GM21447 (cell line): ENCODE measurements around the gene CBX4.

Experiments
- ATAC-seq: cut with Tn5 transposase; IDR thresholded peaks from one replicate; pipeline ENCODE4 v1.9.1; 2021; ENCODE audit not compliant: unreplicated experiment

The CBX4 gene

DNA sequence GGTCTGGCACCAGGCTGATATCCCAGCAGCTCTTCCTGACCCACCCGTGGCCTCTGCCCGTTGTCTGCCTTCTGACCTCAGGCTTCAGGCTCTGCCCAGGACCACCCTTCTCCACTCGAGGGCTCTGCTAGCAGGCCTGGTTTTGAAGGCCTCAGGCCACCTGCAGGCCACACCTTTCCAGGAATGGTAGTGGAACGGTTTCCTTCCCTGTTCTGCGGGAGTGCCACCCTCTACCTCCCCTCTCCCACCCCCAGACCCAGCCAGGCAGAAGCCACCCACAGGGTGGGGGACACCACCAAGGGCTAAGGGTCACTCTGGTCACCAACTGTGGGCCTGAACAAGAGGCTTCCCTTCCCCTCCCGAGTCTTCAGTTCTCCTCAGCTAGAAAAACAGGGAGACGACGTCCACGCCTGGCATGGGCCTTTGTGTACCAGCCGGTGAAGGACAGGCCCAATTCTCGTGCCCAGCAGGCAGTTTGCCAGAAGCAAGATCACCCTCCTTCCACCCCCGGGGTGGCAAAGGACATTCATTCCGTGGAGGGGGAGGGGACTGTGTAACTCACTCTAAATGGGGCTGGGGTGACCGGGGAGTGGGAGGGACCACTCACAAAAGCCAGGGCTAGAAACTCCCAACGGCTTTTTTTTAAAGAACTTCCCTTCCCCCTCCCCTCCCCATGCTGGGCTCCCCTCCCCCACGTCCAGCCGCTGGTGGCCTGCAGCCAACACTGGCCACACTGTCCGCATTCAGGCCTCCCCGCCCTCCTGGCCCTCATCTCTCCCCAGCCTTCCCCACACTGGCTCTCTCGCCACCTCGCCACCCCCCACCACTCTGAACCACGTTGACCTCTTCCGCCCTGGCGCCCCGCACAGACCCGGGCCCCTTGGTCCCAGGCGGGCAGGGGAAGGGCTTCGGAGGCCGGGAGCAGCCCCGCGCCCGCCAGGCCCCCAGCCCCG, 7.7 kb downstream of the CBX4 start:
- ATAC-seq: no peak

DNA sequence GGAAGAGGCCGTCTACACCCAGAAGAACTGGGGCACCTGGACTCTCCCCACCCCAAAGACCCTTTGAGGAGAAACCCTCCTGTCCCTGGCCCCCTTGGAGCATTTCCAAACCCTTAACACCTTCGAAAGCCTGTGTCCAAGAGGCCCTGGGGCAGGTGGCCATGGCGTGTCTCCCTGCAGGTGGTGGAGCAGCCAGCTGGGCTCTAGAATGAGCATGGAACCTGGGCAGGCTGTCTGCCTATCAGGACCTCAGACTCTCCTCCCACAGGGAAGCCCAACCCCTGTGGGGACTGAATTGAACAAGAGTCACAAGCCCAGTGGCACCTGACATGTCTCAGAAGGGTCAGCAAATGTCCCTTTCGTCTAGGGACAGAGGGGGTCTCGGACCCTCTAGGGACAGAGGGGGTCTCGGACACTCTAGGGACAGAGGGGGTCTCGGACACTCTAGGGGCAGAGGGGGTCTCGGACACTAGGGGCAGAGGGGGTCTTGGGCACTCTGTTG, 8.4 kb downstream of the CBX4 start:
- no peak for ATAC-seq

DNA sequence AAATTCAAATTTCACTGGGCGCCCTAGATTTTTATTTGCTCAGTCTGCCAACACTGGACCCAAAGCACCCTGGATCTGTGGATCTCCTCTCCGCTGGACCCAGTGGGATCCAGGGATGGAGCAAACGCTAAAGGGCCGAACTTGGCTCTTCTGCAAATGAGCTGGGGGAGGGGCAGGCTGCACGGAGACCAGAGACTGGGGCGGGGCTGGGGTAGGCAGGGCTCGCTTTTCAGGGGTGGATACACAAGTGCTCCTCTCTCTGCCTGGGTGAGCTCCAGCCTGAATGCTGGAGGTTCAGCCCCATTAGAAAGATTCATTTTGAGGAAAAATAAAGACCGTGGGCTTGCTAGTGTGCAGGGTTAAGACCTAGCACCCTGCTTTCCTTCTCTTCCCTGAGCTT, 8.9 kb downstream of the CBX4 start:
- ATAC-seq: no peak

DNA sequence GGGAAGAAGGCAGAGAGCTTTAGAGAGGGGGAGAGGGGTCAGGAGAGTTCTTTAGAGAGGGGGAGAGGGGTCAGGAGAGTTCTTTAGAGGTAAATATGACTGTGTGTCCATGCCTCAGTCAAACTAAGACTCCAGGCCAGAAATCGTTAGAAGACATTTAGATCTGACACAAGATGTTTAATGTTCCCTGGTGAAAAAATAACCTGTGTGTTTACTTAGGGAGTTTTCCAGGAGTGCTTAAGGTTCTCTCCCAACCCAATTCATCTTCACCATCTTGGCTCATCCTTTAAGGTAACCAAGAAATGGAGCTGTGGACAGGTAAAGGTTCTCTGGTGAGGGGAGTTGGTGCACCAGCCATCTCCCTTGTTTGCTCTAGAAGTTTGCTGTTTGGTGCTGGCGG, 9.8 kb downstream of the CBX4 start:
- ATAC-seq: no peak

DNA sequence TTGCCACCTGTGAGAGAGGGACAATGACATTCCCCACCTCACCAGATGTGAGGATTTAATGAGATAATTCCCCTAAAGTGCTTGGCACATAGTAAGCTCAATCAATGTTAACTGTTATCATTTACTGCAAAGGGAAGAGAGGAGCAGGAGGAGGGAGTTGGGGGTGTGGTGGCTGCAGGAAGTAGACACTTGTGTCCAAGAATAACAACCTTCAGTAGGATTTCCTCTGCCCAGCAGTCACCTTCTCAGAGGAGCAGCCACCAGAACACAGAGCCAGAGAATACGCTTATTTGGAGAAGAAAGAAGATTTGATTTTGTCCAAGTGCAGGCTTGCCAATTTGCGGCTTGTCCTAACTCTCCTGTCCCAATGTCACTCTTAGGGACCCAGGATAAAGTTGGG, 10.2 kb downstream of the CBX4 start:
- no peak for ATAC-seq

DNA sequence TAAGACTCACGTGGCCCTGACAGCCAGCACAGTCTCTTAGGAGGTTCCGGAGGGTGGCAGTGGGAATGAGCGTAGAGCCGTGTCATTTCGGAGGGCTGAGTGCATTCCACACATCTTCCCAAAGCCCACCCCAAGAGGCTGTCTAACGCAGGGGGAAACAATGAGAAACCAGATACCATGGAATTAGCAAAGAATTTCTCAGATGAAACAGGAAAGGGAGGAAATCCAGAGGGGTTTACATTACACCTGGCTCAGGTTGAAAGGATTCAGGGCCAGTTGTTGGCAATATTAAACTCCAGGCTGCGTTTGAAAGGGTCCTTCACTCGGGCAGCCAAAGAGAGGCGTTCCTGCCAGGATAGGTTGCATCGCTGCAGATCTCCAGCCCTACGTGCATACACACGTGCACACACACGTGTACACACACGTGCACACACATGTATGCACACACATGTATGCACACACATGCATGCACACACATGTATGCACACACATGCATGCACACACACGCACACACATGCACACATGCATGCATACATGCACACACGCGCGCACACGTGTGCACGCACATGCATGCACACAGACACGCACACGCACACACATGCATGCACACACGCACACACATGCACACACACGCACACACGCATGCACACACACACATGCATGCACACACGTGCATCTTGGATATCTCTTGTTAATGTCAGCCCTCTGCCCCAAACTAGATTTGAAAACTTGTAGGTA, 12.2 kb downstream of the CBX4 start:
- ATAC-seq: no peak

DNA sequence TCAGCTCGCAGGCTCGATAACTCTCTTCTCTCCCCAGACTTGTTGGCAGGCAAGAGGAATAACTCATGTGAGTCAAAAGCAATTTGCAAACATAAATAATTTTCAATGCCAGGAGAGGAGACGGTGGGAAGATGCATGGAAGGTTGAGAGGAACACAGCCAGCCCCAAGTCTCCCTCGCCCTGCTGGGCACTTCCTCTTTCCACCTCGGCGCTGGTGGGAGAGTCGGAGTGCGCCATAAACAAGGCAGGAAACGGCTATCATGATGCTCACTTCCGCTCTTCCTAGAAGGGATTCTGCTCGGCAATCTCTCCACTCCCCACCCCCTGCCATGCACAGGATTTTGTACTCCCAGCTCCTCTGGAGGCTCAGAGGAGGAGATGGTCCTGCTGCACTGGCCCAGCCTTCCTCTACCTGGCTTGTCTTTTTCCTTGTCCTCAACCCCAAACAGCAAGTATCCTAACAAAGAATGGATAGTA, 13.0 kb downstream of the CBX4 start:
- no peak for ATAC-seq

DNA sequence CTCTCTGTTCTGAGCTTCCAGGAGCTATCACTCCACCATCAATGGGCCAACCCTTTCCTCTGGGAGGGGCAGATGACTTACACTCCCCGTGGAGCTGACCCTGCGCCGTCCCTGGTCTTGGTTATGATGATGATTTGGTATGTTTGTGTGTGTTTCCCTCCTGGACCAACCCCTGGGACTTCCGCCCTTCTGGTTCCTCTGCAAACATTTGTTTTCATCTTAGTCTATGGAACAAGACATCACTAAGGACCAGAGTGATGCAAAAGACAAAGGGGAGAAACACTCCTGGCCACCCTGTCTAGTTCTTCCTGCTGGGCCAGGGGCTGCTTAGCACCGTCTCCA, 13.7 kb downstream of the CBX4 start:
- ATAC-seq: no peak

DNA sequence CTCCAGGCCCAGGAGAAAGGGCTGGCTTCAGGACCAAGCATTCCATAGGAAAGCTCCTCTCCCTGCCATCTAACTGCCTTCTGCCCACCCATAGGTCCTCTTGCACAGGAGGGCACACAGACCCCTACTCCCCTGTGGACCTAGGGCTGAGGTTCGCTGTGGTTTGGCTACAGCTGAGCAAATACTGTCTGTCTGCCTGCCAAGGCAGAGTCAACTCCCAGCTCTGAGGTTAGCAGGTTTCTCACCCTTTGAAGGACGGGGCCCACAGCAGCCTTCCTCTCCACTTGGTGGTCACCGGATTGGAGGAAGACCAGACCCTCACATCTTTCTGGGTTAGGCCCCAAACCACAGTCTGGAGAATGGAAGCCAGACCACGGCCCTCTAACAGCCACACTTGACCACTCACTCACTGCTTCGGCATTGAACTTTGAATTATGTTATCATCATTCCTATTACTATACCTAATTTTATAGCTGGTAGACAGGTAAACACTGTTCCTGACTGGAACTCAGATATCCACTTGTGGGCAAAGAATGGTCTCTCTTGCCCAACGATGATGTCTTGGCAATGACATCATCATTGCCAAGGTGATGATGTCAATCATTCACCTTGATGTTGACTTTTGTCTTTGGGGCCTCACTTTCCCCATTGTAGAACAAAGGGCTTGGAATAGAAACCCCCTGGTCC, 14.2 kb downstream of the CBX4 start:
- ATAC-seq: no peak

DNA sequence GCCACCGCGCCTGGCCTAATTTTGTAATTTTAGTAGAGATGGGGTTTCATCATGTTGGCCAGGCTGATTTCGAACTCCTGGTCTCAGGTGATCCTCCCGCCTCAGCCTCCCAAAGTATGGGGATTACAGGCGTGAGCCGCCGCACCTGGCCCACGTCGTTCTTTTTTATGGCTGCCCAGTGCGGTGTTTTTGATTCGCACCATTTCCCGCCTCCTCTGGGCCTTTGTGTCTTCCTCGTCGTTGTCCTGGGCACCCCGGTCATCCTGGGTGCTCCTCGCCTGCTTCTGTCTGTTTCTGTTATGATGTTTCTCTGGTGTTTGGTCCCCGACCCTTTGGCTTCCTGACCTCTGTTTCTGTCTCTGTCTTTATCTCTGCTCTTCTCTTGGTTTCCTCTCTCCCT, 15.0 kb downstream of the CBX4 start:
- no peak for ATAC-seq

DNA sequence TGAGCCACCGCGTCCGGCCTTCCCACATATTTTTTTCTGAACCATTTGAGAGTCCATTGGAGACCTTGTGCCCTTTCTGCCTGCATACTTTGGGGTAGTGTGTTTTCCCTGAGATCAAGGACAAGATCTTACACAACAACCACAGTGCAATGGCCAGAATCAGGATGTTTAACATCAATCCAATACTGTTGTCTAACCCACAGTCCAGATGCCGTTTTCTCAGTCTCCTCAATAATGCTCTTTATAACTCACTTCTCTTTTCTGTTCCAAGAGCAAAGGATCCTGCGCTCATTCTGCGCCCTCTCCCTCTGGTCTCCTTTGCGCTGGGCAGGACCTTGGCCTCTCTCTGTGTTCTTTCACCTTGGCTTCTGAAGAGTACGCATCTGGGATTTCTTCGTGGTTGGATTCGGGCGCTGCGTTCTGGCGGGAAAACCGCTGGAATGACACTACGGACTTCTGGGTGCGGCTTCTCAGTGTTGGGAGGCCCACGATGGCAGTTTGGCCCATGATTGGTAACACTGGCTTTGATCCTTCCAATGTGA, 16.6 kb downstream of the CBX4 start:
- ATAC-seq: no peak

DNA sequence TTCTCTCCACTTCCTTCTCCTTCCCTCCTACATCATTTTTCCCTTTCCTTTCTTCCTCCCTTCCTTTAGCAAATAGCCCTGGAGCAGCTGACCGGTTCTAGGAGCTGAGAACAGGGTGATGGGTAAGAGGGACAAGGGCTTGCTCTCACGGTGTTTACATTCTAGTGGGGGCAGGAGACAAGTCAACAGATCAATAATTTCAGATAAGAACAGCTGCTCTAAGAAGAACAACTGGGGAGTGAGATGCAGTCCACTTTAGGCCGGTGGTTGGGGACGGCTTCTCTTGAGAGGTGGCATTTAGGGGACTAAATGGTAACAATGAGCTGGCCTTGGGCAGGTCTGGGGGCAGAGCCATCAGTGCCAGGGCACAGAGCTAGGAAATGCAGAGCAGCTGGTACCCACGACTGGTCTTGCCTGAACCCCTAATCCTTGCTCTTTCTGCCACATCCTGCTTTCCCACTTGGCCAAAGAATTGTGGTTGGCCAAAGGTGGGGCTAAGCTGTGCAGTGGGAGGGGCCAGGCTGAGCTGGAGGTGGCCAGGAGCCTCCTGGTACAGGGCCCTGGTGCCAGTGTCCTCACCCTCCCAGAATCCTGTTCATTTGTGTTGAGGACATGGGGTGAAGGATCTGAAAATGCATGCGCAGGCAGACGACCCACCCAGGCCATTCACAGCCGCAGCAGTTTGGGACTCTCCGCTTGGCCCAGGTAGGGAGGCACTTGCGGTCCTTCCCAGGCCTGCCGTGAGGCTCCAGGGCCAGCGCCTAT, 17.7 kb downstream of the CBX4 start:
- no peak for ATAC-seq

DNA sequence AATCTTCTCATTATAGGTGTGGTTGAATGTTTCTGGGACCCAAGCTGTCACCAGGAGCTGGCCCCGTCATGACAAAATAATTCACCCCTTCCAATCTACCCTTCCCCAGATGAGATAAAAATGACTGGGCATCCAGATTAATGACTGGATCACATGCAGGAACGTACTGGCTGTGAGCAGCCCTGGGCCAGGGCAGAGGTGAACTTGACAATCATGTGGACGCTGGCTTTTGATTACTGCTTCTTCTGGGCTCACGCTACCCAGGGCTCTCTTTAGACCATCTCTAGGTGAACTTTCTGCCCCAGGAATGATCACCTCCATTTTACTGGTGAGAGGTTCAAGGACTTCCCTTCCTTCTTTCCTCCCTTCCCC, 18.3 kb downstream of the CBX4 start:
- no peak for ATAC-seq

DNA sequence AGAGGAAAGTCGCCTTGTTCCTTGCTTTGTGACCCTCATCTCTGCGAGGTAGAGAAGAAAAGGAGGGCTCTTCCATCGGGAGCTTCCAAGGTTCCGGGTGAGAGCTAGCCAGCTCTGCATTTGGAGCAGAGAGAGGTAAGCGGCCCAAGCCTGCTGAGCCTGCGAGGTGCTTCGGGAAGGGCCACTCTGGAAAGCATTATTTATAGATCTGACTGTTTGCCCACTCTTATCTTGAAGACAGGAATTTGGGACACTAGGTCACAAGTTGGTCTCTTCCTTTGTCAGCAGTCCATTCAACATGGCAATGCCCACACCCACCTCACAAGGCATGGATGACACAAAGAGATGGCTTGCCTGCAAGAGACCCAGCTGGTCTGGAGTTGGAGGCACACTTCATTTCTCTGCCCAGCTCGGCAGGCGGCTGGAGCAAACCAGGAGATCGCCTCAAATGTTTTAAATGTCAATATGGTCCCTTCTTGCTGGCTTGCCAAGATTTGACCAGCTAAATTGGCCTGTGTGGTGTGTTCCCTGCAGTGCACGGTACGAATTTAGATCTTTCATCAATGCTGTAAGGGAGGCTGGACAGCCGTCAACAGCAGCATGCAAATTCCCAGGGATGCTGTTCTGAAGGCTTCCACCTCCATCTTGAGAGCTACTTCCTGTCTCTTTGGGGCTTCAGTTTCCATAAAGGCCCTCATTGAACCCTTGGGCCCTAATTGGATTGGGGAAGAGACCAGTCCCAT, 19.5 kb downstream of the CBX4 start:
- no peak for ATAC-seq

DNA sequence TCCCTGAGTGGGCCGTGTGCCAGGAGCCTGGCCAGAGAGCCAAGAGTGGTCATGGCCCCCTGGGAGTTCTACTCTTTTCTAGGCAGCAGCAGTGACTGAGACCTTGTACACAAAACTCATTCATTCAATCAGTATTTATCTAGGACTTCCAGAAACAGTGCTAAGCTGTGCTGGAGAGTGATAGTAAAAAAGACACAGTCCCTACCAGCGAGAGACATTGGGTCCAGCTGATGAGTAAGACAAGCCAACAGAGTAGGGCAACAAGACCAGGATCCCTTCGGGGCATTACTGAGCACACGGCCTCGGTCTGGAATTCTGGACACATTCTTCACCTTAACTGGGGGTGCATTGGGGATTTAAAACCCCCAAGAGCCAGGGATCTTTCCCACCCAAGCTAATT, 20.2 kb downstream of the CBX4 start:
- no peak for ATAC-seq

DNA sequence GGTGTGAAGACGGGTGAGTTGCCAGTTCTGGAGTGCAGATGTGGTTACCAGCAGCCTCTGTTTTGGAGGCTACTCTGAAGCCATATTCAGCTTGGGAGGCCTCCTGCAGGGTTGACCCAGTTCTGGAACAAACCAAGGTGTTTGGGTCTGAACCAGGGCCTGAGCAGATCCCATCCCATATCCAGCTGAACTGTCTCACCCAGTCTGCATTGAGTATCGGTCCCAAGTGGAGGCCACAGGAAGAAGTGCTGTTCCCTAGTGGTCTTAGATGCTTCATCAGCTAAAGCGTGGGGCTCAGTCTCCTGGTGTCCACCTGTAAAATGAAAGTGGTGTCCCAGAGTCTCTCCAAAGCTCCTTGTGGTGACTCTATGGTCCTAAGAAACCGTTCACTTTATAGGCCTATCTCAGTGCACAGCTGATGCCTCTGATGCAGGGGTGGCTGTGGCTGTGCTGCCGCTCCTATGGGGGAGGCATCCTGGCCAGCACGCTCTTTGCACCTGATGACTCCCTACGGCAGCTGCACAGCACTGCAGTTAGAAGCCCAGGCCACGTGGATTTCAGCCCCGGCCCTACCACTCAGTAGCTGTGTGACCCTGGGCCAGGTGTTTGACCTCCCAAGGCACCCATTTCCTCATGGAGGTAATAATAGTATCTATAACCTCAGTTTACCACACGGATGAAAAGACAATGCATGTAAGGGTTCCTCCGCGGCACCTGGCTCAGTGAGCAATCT, 21.0 kb downstream of the CBX4 start:
- ATAC-seq: no peak

DNA sequence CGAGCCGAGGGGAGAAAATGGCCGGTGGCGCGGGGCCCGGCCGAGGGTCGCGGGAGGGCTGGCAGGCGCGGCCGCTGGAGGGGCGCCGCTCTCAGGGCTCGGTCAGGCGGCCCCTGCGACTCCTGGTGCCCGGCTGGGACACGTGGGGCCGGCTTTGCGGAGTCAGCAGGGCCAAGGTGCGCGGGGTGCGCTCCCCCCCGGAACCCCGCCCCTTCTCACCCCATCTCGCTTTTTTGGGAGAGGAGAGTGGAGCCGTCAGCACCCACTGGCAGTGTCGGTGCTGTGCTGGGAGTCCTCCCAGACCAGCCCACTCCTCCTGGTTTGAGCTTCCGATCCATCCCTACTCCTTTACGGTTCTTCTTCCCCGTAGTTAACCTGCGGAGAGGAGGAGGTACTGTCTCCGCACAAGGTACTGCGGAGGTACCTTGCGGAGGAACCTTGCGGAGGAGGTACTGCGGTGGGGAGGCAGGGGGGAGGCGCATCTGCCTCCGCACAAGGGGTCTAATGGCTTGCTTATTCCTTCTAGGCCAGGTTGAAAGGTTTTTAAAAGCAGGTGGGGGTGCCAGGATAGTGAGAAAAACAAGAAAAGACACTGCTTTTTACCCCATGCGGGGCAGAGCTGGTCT, 23.3 kb downstream of the CBX4 start:
- no peak for ATAC-seq

DNA sequence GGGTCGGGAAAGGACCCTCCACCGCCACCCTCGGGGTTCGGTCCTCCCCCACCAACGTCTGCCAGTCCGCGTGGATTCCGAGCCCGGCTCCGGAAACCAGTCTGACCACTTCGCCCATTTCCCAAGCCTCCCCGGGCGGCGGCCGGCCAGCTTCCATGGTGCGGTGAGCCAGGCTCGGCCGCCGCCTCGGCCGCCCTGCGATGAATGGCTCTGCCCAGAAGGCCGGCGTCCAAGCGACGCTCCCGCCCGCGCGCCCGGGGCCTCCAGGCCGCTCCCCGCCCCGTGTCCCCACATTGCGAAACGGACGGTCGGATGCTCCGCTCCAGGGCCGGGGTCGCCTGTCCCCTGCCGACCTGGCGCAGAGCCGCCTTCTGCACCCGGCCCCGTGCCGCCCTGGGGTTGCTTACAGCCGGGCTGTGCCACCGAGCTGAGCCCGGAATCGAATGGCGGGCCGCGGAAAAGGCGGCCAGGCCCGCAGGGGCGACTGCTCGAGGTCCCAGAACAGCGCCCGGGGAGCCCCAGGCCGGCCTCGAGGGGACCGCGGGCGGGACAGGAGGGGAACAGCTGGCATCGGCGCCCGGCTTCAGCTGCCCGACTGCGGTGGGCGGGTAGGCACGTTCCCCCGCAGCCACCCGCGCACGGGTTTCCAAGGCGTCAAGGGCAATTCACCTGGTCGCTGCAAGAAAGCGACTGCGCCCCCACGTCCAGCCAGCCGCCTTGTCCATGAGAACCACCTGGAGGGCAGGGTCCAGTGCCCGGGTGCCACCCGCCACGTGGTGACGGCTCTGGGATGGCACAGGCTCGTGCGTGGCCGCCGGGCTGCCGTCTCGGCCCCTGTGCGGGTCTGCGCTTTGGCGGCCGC, 24.0 kb downstream of the CBX4 start:
- no peak for ATAC-seq
